ENCODE measurements around the gene FSTL3.
"Not testable (repeated sequence)": the region's sequence is repeated elsewhere in the genome, so short reads cannot be mapped to it uniquely, and the experiment has no call there.

FSTL3 gene

GRCh38 chr19:676339-677105, at the start of gene FSTL3:
Gene FSTL3 (plus strand): TSS chr19:676392. CDS start chr19:676424, 32 bp downstream.
- DNase-seq (ENCODE audit: low spot score), result peak; percentile 35

DNA sequence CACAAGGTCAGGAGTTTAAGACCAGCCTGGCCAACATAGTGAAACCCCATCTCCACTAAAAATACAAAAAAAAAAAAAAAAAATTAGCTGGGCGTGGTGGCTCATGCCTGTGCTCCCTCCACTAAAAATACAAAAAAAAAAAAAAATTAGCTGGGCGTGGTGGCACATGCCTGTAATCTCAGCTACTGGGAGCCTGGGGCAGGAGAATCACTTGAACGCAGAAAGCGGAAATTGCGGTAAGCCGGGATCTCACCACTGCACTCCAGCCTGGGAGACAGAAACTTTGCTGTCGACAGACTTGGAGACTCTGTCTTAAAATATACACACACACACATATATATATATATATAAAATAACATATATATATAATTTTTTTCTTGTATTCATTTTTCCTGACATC, 49.6 kb upstream of the FSTL3 start:
- not testable (repeated sequence) for DNase-seq (ENCODE audit: low spot score)

DNA sequence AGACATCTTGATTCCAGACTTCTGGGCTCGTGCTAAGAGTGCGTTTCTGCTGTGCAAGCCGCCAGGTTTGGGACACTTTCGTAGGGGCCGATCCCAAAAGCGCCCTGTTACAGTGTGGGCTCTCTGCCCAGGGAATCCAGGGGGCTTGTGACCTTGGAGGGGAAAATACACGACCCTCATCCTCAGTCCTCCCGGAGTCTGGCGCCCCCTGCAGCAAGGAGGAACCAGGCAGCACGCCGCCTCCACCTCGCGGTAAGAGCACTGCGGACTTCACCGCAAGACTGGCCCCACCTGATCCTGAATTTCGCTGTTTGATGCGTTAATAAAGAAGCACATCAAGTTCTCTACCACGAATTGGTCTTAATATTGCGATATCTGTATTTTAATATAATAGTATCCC, 48.0 kb upstream of the FSTL3 start:
- DNase-seq (ENCODE audit: low spot score), result no peak

GRCh38 chr19:629515-629914, 46.7 kb upstream of the FSTL3 start:
- DNase-seq (ENCODE audit: low spot score), result not testable (repeated sequence)

- no peak for DNase-seq (ENCODE audit: low spot score)
Measured at GRCh38 chr19:629961-630714, 46.1 kb upstream of the FSTL3 start.

GRCh38 chr19:632579-633067, 43.6 kb upstream of the FSTL3 start:
- peak; percentile 59 for DNase-seq (ENCODE audit: low spot score)

DNA sequence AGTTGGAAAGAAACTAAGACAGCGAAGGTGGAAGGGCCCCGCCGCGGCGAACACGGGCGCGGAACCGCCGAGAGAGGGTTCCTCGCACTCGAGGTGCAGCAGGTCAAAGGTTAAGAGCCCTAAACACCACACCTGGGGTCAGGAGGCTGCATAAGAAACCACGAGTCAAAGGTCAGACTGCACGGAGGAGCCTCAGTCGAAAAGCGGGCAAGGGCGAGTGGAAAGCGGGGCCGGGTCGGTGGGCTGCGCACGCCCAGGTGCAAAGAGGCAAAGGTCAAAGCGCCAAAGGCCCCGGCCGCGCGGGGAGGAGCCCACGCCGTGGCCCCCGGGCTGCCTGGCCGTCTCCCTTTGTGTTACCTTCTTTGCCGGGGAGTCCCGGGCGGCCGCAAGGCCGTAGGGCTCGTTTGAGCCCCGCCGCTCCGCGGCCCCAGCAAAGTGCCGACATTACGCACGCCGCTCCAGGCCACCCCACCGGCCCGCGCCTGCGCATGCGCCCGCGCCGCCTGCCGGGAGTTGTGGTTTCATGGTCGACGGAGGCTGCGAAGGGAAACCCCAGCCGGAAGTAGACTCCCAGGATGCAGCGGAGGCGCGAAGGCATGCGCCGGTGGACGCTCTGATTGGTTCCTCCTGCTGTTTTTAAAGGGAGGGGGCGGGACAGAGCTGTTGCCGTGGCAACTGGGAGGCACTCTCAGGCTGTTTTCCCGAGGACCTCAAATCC, 43.0 kb upstream of the FSTL3 start, which contains the start of gene POLRMT:
Gene POLRMT, minus strand, starts transcription at position 470 of the 718 bp plus-strand sequence. Its CDS starts 25 bp downstream, at position 445.
- DNase-seq (ENCODE audit: low spot score), result peak; percentile 100

DNA sequence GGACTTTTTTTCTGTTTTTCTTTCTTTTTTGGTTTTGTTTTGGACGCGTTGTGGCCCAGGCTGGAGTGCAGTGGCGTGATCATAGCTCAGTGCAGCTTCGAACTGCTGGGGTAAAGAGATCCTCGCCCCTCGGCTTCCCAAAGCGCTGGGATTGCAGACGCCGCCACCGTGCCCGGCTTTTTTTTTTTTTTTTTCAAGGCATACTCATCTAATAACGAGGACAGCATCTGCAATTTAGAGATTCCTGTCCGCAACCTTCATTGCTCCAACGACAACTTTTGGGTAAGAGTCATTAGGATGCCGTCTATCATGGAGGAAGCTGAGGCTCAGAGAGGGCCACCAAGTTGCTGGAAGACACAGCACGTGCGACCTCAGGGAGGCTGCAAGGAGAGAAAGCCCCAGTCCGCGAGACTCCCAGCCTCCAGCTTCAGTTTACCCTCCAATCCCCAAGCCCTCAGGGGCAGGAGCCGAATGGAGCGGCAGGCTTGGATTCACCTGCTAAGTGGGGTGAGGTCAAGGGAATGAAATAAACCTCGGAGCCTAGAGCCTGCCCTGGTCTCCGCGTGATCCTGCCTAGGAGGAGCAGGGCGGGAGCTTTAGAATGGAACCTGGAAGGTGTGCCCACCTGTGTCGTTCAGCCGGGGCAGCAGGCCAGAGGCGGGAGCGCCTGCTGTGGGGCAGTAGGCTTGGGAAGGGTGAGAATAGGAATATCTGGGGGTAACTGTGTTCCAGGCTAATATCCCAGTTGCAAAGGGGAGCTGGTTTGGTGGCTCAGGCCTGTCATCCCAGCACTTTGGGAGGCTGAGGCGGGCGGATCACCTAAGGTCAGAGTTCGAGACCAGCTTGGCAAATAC, 42.2 kb upstream of the FSTL3 start:
- peak; percentile 39 for DNase-seq (ENCODE audit: low spot score)

- DNase-seq (ENCODE audit: low spot score), result no peak
Measured at GRCh38 chr19:634975-635652, 41.1 kb upstream of the FSTL3 start.

DNA sequence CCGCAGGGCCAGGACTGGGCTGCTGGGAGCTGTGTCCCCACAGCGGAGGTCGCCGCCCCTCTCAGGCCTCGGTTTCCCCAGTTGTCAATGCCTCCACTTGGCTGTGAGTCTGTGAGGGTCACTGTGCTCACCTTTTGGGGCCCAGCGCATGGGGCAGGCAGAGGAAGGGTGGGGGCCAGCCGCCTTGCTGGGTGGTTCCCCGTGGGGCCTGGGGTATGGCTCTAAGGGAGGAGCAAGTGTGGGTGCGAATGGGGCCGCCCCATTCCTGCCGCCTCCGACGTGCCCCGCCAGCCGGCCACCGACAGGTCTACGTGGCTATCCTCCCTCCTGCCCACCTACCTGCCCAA, 37.3 kb upstream of the FSTL3 start:
- no peak for DNase-seq (ENCODE audit: low spot score)

DNA sequence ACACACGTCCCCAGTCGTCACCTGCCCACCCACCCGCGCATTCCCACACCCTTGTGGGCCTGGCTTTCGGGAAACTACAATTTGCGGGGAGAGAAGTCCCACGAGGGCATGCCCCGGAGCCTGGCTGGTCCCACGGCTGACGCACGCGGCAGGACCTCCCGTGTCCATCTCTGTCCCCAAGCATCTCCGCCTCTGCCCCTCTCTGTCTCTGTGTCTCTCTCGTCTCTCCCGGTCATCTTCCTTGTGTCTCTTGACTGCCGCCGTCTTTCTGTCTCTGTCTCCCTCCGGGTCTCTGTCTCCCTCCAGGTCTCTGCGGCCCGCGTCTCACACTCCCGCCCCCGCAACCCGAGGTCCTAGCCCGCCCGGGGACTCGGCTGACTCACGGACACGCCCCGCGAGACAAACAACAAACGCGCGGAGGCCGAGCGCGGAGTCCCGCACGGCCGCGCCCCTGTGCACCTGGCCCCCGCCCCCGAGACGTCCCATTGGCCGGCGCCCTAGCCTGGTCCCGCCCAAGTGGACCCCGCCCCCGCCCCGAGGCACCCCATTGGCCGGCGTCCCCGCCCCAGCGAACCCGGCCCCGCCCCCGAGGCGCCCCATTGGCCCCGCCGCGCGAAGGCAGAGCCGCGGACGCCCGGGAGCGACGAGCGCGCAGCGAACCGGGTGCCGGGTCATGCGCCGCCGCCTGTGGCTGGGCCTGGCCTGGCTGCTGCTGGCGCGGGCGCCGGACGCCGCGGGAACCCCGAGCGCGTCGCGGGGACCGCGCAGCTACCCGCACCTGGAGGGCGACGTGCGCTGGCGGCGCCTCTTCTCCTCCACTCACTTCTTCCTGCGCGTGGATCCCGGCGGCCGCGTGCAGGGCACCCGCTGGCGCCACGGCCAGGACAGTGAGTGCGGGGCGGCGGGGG, 36.7 kb upstream of the FSTL3 start, which contains the start of gene FGF22:
Gene FGF22, plus strand, starts transcription at position 627 of the 908 bp plus-strand sequence. Its CDS starts 47 bp downstream, at position 674.
- peak; percentile 99 for DNase-seq (ENCODE audit: low spot score)

DNA sequence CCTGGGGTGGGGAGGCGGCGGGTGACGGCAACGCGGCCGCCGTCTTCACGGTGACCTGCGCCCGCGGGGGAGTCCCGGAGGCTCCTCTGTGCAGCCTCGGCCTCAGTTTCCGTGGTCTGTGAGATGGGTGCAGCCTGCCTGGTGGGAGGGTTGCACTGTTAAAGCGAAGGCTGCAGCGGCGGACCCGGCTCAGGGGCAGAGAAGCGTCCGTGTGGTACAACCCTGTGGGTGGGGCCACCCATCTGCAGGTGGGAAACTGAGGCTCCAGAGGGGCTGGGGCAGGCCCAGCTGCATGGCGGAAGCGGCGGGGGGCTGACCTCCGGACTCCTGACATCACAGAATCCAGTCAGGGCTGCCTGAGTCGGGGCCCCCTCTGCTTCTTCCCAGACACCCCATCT, 36.0 kb upstream of the FSTL3 start:
- no peak for DNase-seq (ENCODE audit: low spot score)

GRCh38 chr19:640606-641189, 35.5 kb upstream of the FSTL3 start:
- no peak for DNase-seq (ENCODE audit: low spot score)

- DNase-seq (ENCODE audit: low spot score), result no peak
Measured at GRCh38 chr19:641702-642101, 34.5 kb upstream of the FSTL3 start.

GRCh38 chr19:642767-643727, 33.1 kb upstream of the FSTL3 start:
- no peak for DNase-seq (ENCODE audit: low spot score)

DNA sequence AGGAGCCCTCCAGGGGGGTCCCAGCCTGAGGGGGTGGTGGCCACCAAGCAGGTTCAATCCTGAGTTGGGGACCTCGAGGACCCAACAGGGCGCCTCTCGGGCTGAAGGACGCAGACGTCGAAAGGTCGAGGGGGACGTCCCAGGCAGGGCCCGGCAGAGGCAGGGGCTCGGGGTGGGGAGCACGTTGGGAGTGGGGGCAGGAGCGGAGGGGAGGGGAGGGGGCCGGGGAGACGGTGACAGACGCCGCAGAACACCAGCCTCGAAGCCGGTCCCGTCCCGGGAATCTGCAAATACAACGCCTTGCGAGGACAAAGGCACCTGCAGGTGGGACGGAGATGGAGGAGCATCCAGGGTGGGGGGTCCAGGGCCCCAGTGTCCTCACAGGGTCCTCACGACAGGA, 32.5 kb upstream of the FSTL3 start:
- DNase-seq (ENCODE audit: low spot score), result no peak

- DNase-seq (ENCODE audit: low spot score), result no peak
Measured at GRCh38 chr19:644363-644762, 31.8 kb upstream of the FSTL3 start.

- DNase-seq (ENCODE audit: low spot score), result no peak
Measured at GRCh38 chr19:644789-645188, 31.4 kb upstream of the FSTL3 start.

Data from AG08395 (cell line).